Measurements from ENCODE around the gene MKRN3. TPM values are rescaled to one million over a fixed set of nuclear protein-coding genes. Genes with fewer than 3 reads are reported as not detected.

The MKRN3 gene
- total RNA-seq, 2 experiments from 2014 or later: 2.6 to 3.1 TPM

- intact Hi-C loops (cut with DNase I, micrococcal nuclease): no loop called here
- H3K4me3 Mint-ChIP-seq: no peak overlapping the region
- H3K27me3 ChIP-seq (ENCODE audit: control insufficient read depth in 1 of 2, insufficient read depth in 2 of 2, low read length in 2 of 2): no peaks in the 10 kb centered on the region
- no peak overlapping the region for H3K27ac ChIP-seq (ENCODE audit: low read depth in 1 of 2, low read length in 2 of 2)
- H3K4me1 ChIP-seq (ENCODE audit: insufficient read depth, low read length): no peaks in the 10 kb centered on the region
- DNase-seq (no peak), ATAC-seq (ENCODE audit: poor library complexity) (no peak)
- peaks cover 2% of the 10 kb centered on the region for H3K9me3 Mint-ChIP-seq
- no peaks in the 10 kb centered on the region for H3K36me3 ChIP-seq (ENCODE audit: insufficient read depth, low read length)
- H3K27ac Mint-ChIP-seq: no peak overlapping the region
- POLR2A ChIA-PET: no interaction called here
- H3K4me3 ChIP-seq (ENCODE audit: low read length): no peak overlapping the region
- no peaks in the 10 kb centered on the region for H3K36me3 Mint-ChIP-seq (ENCODE audit: low read depth)
- H3K27me3 Mint-ChIP-seq: no peaks in the 10 kb centered on the region
- TF ChIP-seq, protein P1, sequence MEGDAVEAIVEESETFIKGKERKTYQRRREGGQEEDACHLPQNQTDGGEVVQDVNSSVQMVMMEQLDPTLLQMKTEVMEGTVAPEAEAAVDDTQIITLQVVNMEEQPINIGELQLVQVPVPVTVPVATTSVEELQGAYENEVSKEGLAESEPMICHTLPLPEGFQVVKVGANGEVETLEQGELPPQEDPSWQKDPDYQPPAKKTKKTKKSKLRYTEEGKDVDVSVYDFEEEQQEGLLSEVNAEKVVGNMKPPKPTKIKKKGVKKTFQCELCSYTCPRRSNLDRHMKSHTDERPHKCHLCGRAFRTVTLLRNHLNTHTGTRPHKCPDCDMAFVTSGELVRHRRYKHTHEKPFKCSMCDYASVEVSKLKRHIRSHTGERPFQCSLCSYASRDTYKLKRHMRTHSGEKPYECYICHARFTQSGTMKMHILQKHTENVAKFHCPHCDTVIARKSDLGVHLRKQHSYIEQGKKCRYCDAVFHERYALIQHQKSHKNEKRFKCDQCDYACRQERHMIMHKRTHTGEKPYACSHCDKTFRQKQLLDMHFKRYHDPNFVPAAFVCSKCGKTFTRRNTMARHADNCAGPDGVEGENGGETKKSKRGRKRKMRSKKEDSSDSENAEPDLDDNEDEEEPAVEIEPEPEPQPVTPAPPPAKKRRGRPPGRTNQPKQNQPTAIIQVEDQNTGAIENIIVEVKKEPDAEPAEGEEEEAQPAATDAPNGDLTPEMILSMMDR (IDR thresholded peaks at IDR 0.05): no peak
- no peaks in the 10 kb centered on the region for H3K4me1 Mint-ChIP-seq (ENCODE audit: low read depth)
- CTCF ChIA-PET: no interaction called here
- no peaks in the 10 kb centered on the region for H3K9me3 ChIP-seq (ENCODE audit: control insufficient read depth in 1 of 2, insufficient read depth in 1 of 2, low read length in 2 of 2)
Observed at GRCh38 chr15:23599053-23599452, 33.6 kb downstream of the MKRN3 start.

- H3K36me3 ChIP-seq (ENCODE audit: insufficient read depth, low read length): no peaks in the 10 kb centered on the region
- no peaks in the 10 kb centered on the region for H3K36me3 Mint-ChIP-seq (ENCODE audit: low read depth)
- H3K4me1 ChIP-seq (ENCODE audit: insufficient read depth, low read length): no peaks in the 10 kb centered on the region
- no peaks in the 10 kb centered on the region for H3K4me1 Mint-ChIP-seq (ENCODE audit: low read depth)
- no peak for ATAC-seq (ENCODE audit: poor library complexity)
- H3K27me3 Mint-ChIP-seq: no peaks in the 10 kb centered on the region
- H3K4me3 Mint-ChIP-seq: no peak overlapping the region
- H3K27me3 ChIP-seq (ENCODE audit: control insufficient read depth in 1 of 2, insufficient read depth in 2 of 2, low read length in 2 of 2): no peaks in the 10 kb centered on the region
- H3K9me3 ChIP-seq (ENCODE audit: control insufficient read depth in 1 of 2, insufficient read depth in 1 of 2, low read length in 2 of 2): no peaks in the 10 kb centered on the region
- no peak for DNase-seq
- no peak overlapping the region for H3K27ac Mint-ChIP-seq
- ChIA-PET CTCF (no interaction called here), POLR2A (no interaction called here)
- intact Hi-C loops (cut with DNase I, micrococcal nuclease): no loop called here
- no peak overlapping the region for H3K27ac ChIP-seq (ENCODE audit: low read depth in 1 of 2, low read length in 2 of 2)
- peaks cover 2% of the 10 kb centered on the region for H3K9me3 Mint-ChIP-seq
- TF ChIP-seq, protein P1 (IDR thresholded peaks at IDR 0.05): no peak
- H3K4me3 ChIP-seq (ENCODE audit: low read length): no peak overlapping the region
Observed at GRCh38 chr15:23602124-23602523, 36.6 kb downstream of the MKRN3 start.

DNA sequence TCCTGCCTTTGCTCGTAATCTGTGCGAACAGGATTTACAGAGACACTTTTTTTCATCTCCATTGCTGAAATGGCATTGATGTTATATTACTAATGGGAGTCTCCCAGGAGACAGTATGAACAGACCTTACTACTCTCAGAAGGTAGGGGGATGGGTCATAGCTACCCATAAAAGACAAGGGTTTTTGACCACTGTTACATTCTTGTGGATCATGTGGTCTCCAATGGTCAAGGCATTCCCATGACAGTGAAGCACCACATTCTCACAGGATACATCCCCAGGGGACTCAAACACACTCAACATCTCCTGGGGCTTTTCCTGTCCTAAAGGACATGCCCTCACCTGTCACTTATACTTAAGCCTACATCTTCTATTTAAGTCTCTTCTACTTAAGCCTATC lies 40.8 kb downstream of the MKRN3 start:
- H3K4me1 Mint-ChIP-seq (ENCODE audit: low read depth): no peaks in the 10 kb centered on the region
- Histone ChIP-seq H3K27ac (ENCODE audit: low read depth in 1 of 2, low read length in 2 of 2) (no peak overlapping the region), H3K4me1 (ENCODE audit: insufficient read depth, low read length) (no peaks in the 10 kb centered on the region), H3K27me3 (ENCODE audit: control insufficient read depth in 1 of 2, insufficient read depth in 2 of 2, low read length in 2 of 2) (no peaks in the 10 kb centered on the region), H3K36me3 (ENCODE audit: insufficient read depth, low read length) (no peaks in the 10 kb centered on the region), H3K9me3 (ENCODE audit: control insufficient read depth in 1 of 2, insufficient read depth in 1 of 2, low read length in 2 of 2) (no peaks in the 10 kb centered on the region), H3K4me3 (ENCODE audit: low read length) (no peak overlapping the region)
- no peaks in the 10 kb centered on the region for H3K27me3 Mint-ChIP-seq
- CTCF ChIA-PET: no interaction called here
- ATAC-seq (ENCODE audit: poor library complexity): no peak
- H3K9me3 Mint-ChIP-seq: peaks cover 5% of the 10 kb centered on the region
- TF ChIP-seq, protein P1 (IDR thresholded peaks at IDR 0.05): no peak
- H3K4me3 Mint-ChIP-seq: no peak overlapping the region
- no peak overlapping the region for H3K27ac Mint-ChIP-seq
- no peak for DNase-seq
- no peaks in the 10 kb centered on the region for H3K36me3 Mint-ChIP-seq (ENCODE audit: low read depth)
- POLR2A ChIA-PET: no interaction called here
- intact Hi-C loops (cut with DNase I, micrococcal nuclease): no loop called here
